LNCaP clone FGC (cell line): ENCODE measurements around the gene BCAS3.

Experiments
- DNase-seq: peaks from one replicate; pipeline ENCODE4 v3.0.0-alpha.2; 2011; ENCODE audit warnings: low read depth
- H3K4me3 ChIP-seq: 2 replicates; pipeline ENCODE4 v1.5.1; 2011; ENCODE audit warnings: mild to moderate bottlenecking, low read depth, low read length, control low read depth
- CTCF ChIP-seq: IDR thresholded peaks from 2 replicates; pipeline ENCODE4 v1.5.1; 2012; ENCODE audit warnings: mild to moderate bottlenecking; ENCODE audit not compliant: control insufficient read depth, insufficient read depth; ENCODE audit errors: extremely low read depth

The BCAS3 gene

GRCh38 chr17:61302953-61303816 is 625.5 kb downstream of the BCAS3 start:
- DNase-seq: no peak
- no peak overlapping the region for H3K4me3 ChIP-seq
- no peak for TF ChIP-seq CTCF

- DNase-seq: no peak
- TF ChIP-seq CTCF: no peak
- no peak overlapping the region for H3K4me3 ChIP-seq
Observed at GRCh38 chr17:61303817-61304096, 626.1 kb downstream of the BCAS3 start.

- no peak for DNase-seq
- no peak for TF ChIP-seq CTCF
- H3K4me3 ChIP-seq: no peak overlapping the region
Observed at GRCh38 chr17:61305024-61305423, 627.4 kb downstream of the BCAS3 start.

GRCh38 chr17:61306003-61306402 is 628.4 kb downstream of the BCAS3 start:
- no peak for TF ChIP-seq CTCF
- no peak overlapping the region for H3K4me3 ChIP-seq
- DNase-seq: no peak

- TF ChIP-seq CTCF: no peak
- DNase-seq: no peak
- no peak overlapping the region for H3K4me3 ChIP-seq
Observed at GRCh38 chr17:61307905-61308886, 630.5 kb downstream of the BCAS3 start.

GRCh38 chr17:61309362-61310256 is 632.0 kb downstream of the BCAS3 start:
- no peak overlapping the region for H3K4me3 ChIP-seq
- DNase-seq: no peak
- no peak for TF ChIP-seq CTCF
